NK-92 (cell line): Measurements from ENCODE around the gene PDILT.
"Not testable (repeated sequence)": the region's sequence is repeated elsewhere in the genome, so short reads cannot be mapped to it uniquely, and the experiment has no call there.

Experiments used
- DNase-seq: peaks from one replicate; lab custom pipeline; 2025; ENCODE audit not compliant: unreplicated experiment; lab: John Stamatoyannopoulos, UW

Gene PDILT, protein sequence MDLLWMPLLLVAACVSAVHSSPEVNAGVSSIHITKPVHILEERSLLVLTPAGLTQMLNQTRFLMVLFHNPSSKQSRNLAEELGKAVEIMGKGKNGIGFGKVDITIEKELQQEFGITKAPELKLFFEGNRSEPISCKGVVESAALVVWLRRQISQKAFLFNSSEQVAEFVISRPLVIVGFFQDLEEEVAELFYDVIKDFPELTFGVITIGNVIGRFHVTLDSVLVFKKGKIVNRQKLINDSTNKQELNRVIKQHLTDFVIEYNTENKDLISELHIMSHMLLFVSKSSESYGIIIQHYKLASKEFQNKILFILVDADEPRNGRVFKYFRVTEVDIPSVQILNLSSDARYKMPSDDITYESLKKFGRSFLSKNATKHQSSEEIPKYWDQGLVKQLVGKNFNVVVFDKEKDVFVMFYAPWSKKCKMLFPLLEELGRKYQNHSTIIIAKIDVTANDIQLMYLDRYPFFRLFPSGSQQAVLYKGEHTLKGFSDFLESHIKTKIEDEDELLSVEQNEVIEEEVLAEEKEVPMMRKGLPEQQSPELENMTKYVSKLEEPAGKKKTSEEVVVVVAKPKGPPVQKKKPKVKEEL

DNA sequence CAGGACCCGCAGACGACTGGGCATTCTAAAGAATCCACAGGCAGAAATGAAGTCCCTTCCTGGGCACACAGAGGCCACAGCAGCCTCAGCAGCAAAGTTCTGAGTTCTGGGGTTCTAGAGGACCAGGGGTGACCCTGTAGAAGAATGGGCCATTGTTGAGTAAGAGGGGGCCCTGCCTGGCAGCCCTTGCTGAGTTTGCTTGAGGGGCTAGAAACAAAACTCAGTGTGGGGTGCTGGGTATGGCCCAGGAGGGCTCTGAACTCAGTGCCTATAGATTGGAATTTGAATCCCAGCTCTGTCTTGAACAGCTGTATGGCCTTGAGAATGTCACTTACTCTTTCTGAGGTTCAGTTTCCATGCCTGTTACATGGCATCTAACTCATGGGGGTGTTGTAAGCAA is at the start of gene PDILT:
Gene PDILT (minus strand): TSS at position 101 of the 400 bp plus-strand sequence. CDS start 5,437 bp downstream, outside the sequence.
- no peak for DNase-seq

- not testable (repeated sequence) for DNase-seq
Measured at GRCh38 chr16:20453633-20454032, 49.1 kb upstream of the PDILT start.

GRCh38 chr16:20451364-20451763 is 46.8 kb upstream of the PDILT start, which contains the start of gene ACSM2A:
Gene ACSM2A (plus strand): TSS chr16:20451521. CDS start chr16:20460115, 8,594 bp downstream.
- DNase-seq, result not testable (repeated sequence)

- not testable (repeated sequence) for DNase-seq
Measured at GRCh38 chr16:20446652-20447393, 42.3 kb upstream of the PDILT start.

GRCh38 chr16:20441859-20442258 is 37.3 kb upstream of the PDILT start:
- DNase-seq, result not testable (repeated sequence)

- no peak for DNase-seq
Measured at GRCh38 chr16:20441191-20441590, 36.7 kb upstream of the PDILT start.

GRCh38 chr16:20440731-20441130 is 36.2 kb upstream of the PDILT start:
- DNase-seq, result not testable (repeated sequence)

- DNase-seq, result not testable (repeated sequence)
Measured at GRCh38 chr16:20439820-20440231, 35.3 kb upstream of the PDILT start.

DNA sequence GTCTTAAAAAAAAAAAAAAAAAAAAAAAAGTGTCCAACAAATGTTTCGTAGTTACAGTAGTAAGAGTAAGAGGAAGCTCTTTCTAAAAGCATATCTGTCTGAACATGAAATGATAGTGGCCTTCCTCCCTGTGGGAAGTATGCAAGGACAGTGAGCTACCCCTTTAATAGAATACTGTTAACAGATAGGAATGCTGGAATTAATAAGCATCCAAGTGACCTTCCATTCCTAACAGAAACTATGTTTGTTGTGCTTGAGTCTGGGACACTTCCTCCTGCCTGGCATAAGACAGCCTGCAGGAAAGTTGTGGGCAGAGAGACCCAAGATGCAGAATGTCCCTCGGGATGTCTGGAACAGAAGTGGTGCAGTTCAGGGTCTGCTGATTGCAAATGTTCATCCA is 34.4 kb upstream of the PDILT start:
- not testable (repeated sequence) for DNase-seq

DNA sequence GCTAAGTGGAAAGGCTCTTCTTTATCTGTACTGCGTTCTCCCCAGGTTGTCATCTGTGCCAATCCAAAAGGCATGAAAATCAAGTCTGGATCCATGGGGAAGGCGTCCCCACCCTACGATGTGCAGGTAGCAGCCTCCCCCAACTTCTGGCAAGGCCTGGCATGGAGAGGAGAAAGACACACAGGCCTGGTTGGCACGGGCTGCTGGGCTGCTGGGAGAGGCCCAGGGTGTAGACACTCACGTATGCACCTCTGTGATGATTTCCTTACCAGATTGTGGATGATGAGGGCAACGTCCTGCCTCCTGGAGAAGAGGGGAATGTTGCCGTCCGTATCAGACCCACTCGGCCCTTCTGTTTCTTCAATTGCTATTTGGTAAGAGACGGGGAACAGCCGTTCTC is 26.4 kb upstream of the PDILT start:
- no peak for DNase-seq

GRCh38 chr16:20430480-20430879 is 25.9 kb upstream of the PDILT start:
- DNase-seq, result not testable (repeated sequence)

DNA sequence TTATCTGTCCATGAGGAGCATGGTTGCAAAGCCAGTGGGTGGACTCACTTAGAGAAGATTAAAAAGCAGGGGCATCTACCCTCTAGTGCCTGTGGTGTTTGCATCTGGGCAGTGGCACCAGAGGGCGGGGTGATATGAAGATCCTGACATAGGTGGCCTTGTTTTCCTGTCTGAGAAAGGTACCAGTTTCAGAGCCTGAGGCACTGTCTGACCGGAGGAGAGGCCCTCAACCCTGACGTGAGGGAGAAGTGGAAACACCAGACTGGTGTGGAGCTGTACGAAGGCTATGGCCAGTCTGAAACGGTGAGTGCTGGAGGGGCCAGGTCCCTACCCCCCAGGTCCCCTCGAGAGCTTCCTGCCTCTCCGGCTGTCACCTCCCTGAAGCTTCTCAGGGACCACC is 25.0 kb upstream of the PDILT start:
- DNase-seq, result not testable (repeated sequence)

DNA sequence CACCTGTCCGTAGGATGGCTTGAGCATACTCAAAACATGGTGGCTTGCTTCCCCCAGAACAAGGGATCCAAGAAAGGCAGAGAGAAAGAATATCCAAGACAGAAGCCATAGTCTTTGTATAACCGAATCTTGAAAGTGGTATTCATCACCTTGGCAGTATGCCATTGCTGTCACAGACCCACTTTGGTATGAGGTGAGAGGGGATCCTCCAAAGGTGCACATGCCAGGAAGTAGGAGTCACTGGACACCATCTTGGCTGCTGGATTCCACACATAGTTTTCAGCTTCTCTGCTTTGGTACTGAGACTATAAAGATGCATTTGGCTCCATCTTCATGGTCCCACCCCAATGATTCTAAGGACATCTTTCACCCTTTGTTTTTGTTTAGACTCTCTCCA is 22.9 kb upstream of the PDILT start:
- not testable (repeated sequence) for DNase-seq

- no peak for DNase-seq
Measured at GRCh38 chr16:20424129-20424866, 19.8 kb upstream of the PDILT start.

- not testable (repeated sequence) for DNase-seq
Measured at GRCh38 chr16:20423772-20424128, 19.2 kb upstream of the PDILT start.

DNA sequence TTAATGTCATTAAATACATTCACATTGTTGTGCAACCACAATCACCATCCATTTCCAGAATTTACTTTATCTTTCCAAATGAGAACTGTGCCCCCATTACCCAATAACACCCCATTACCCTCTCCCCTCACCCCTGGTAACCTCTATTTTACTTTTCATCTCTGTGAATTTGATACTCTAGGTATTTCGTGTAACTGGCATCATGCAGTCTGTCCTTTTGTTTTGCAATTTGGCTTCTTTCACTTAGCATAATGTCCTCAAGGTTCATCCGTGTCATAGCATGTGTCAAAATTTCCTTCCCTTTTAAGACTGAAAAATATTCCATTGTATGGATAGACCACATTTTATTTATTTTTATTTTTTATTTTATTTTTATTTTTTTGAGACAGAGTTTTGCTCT is 17.2 kb upstream of the PDILT start:
- DNase-seq, result not testable (repeated sequence)

DNA sequence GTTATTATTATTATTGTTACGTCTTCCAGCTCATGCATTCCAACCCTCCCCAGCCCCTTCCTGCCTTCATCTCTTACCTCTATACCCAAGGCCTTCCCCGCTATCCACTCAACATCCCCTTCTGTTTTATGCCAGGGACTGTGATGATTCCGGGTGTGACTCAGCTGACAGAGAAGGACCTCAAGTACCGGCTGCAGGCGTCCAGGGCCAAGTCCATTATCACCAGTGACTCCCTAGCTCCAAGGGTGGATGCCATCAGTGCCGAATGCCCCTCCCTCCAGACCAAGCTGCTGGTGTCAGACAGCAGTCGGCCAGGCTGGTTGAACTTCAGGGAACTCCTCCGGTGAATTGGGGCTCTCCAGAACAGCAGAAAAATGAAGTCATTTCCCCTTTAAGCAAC is 14.6 kb upstream of the PDILT start:
- not testable (repeated sequence) for DNase-seq

GRCh38 chr16:20415541-20415940 is 11.0 kb upstream of the PDILT start:
- DNase-seq, result no peak

DNA sequence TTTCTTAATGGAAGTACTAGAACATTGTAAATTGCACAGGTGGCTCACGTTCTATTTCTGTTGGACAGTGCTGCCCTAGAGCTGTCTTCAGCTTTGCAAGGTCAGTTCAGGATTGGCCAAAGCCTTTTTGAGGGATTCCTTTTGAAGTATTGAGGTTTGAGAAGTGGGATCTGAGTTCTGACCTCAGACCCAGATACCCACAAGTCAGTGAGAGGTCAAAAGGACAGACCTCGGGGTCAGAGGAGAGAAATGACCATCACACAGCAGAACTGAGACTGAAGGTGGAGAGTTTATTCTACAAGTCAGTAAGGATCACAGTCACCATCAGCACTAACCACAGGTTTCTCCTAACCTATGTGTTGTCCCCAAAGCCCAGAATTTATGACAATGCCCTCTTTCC is 6.5 kb upstream of the PDILT start:
- no peak for DNase-seq

GRCh38 chr16:20410121-20410723 is 5.7 kb upstream of the PDILT start:
- no peak for DNase-seq
